SK-N-MC (cell line): ENCODE results near the gene SH2D3A.

Experiments
- EZH2 ChIP-seq: fragments of 200-600 bp; sonication (generic); IDR thresholded peaks from one replicate; pipeline ENCODE4 v1.6.1; 2017; ENCODE audit warnings: antibody characterized with exemption
- POLR2AphosphoS5 ChIP-seq: IDR thresholded peaks from 2 replicates; pipeline ENCODE4 v1.6.1; 2012; ENCODE audit warnings: mild to moderate bottlenecking, low read depth, low read length, borderline replicate concordance

GRCh38 chr19:6736169-6736916 is 30.9 kb downstream of the SH2D3A start:
- TF ChIP-seq EZH2, result no peak
- no peak for TF ChIP-seq POLR2AphosphoS5
